HepG2 (cell line): ENCODE measurements around the gene SYN1. TPM values are rescaled to one million over a fixed set of nuclear protein-coding genes. Genes with fewer than 3 reads are reported as not detected.

Experiments used
- ASH2L ChIP-seq: fragments of 300-600, 200-600 bp; sonication (generic); IDR thresholded peaks from 2 replicates; pipeline ENCODE4 v1.7.0; 2017; ENCODE audit warnings: low read depth, mild to moderate bottlenecking, moderate library complexity, mixed read lengths, low read length; ENCODE audit not compliant: insufficient read length
- ELF4 ChIP-seq: sonication (generic); formaldehyde crosslinking; IDR thresholded peaks from 2 replicates; pipeline ENCODE4 v1.5.0; 2020; ENCODE audit warnings: missing genetic modification reagents, mild to moderate bottlenecking, moderate library complexity, borderline replicate concordance
- MEIS2 ChIP-seq: sonication (generic); formaldehyde crosslinking; IDR thresholded peaks from 2 replicates; pipeline ENCODE4 v1.9.0; 2021; ENCODE audit warnings: mild to moderate bottlenecking, missing genetic modification reagents
- PITX1 ChIP-seq: sonication (generic); formaldehyde crosslinking; IDR thresholded peaks from 2 replicates; pipeline ENCODE4 v1.5.1; 2020; ENCODE audit warnings: mild to moderate bottlenecking, missing genetic modification reagents
- SIN3B ChIP-seq: fragments of 150-350 bp; IDR thresholded peaks from 2 replicates; pipeline ENCODE4 v1.6.1; 2014; ENCODE audit warnings: low read length
- SP1 ChIP-seq, 2 experiments: fragments of 450-650 bp in 1 of 2; sonication (generic) in 1 of 2; formaldehyde crosslinking in 1 of 2; IDR thresholded peaks; 2 replicates each; pipeline versions ENCODE4 v1.4.0 to v1.6.1; 2016 to 2020; ENCODE audit warnings: missing genetic modification reagents in 1 of 2
- TEAD3 ChIP-seq: optimal IDR thresholded peaks from 2 replicates; pipeline ENCODE3; 2016; ENCODE audit warnings: borderline replicate concordance
- ZFY ChIP-seq: sonication (generic); formaldehyde crosslinking; IDR thresholded peaks from 2 replicates; pipeline ENCODE4 v1.4.0; 2020; ENCODE audit warnings: missing genetic modification reagents
- ZSCAN12 ChIP-seq: sonication (generic); formaldehyde crosslinking; IDR thresholded peaks from 2 replicates; pipeline ENCODE4 v1.9.0; 2021; ENCODE audit warnings: mild to moderate bottlenecking, missing genetic modification reagents
- polyA plus RNA-seq, 8 experiments: library from polyadenylated mRNA; depleted of rRNA in 3 of 8; stranded (reverse) in 7 of 8; unstranded in 1 of 8; fragments of >200 nt; fragmentation: Illumina TruSeq in 4 of 8; extraction: Trizol in 4 of 8; gene quantifications; 2 replicates each; pipeline versions ENCODE4 v1.2.1 to v1.2.3, GENCODE V29; 2011 to 2016; ENCODE audit warnings: low read depth in 4 of 8, missing spikeins in 1 of 8, mixed read lengths in 1 of 8; ENCODE audit not compliant: insufficient read depth in 1 of 8
- total RNA-seq, 5 experiments: library from RNA; depleted of rRNA; stranded (reverse); fragments of >200 nt; fragmentation: Illumina TruSeq; extraction: Trizol; gene quantifications; 2 replicates each; pipeline ENCODE4 v1.2.3, GENCODE V29; 2016; ENCODE audit warnings: low read depth in 1 of 5
- TF ChIP-seq, protein P1 (sequence below): sonication (generic); formaldehyde crosslinking; IDR thresholded peaks from 2 replicates; pipeline ENCODE4 v1.5.1; 2020; ENCODE audit warnings: mild to moderate bottlenecking, missing genetic modification reagents, moderate library complexity
- TF ChIP-seq, protein P2 (sequence below): sonication (generic); formaldehyde crosslinking; IDR thresholded peaks from 2 replicates; pipeline ENCODE4 v1.5.1; 2020; ENCODE audit warnings: mild to moderate bottlenecking, missing genetic modification reagents
- TF ChIP-seq, protein P3 (sequence below), 2 experiments: sonication (generic) in 1 of 2; formaldehyde crosslinking in 1 of 2; IDR thresholded peaks; 2 replicates each; pipeline versions ENCODE4 v1.4.0 to v1.6.1; 2016 to 2020; ENCODE audit warnings: borderline replicate concordance in 1 of 2, low read depth in 1 of 2, mild to moderate bottlenecking in 1 of 2, missing genetic modification reagents in 1 of 2
- TF ChIP-seq, protein P4 (sequence below): IDR thresholded peaks from 2 replicates; pipeline ENCODE4 v1.6.1; 2016; ENCODE audit warnings: missing compliant biosample characterization, missing genetic modification reagents, borderline replicate concordance

Gene SYN1
- total and polyA plus RNA-seq, 2 of the 13 experiments (the other 11 are each of a cell fraction or from before 2014, with no cell fraction given) = not detected

DNA sequence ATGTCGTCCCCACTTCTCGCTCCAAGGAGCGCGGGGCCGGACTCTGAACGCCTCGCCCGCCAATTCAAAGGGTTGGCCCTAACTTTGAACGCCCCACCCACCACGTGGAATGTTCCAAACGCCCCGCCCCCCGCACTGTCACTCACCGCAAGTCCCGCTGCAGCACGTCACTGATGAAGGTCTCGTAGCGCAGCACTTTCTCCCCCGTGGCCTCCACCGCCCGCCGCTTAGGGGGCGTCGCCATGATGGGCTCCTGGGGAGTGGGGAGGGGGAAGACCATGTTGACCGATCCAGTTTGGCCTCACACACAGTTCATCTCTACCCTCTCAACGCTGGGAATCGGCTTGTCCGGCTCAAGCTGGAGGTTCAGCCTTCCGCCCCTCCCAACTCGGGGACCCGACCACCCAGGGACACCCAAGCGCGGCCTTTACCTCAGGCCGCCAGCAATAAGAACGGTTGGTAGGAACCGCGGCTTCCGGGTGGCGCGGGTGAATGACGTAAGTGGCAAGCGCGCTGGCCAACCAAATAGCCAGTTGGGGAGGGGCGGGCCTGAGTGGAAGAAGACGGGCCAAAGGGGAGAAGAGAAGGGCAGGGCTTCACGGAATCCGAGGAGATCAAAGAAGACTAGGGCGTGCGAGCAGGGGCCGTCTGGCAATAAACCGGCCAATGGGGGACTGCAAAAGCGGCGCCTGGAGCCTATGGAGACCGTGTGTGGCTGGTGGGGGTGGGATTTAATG is 39.2 kb upstream of the SYN1 start, which contains the start of gene UXT (continued):
- 0 out of 2 replicates have a peak, but pooled peaks have one; percentile 36 for TF ChIP-seq MEIS2 (CRISPR knock-in tag)
- 0 out of 2 replicates have a peak, but pooled peaks have one; percentile 26 for TF ChIP-seq SIN3B
- peak; percentile 91 for TF ChIP-seq ZFY (CRISPR knock-in tag)
- TF ChIP-seq, protein P1, sequence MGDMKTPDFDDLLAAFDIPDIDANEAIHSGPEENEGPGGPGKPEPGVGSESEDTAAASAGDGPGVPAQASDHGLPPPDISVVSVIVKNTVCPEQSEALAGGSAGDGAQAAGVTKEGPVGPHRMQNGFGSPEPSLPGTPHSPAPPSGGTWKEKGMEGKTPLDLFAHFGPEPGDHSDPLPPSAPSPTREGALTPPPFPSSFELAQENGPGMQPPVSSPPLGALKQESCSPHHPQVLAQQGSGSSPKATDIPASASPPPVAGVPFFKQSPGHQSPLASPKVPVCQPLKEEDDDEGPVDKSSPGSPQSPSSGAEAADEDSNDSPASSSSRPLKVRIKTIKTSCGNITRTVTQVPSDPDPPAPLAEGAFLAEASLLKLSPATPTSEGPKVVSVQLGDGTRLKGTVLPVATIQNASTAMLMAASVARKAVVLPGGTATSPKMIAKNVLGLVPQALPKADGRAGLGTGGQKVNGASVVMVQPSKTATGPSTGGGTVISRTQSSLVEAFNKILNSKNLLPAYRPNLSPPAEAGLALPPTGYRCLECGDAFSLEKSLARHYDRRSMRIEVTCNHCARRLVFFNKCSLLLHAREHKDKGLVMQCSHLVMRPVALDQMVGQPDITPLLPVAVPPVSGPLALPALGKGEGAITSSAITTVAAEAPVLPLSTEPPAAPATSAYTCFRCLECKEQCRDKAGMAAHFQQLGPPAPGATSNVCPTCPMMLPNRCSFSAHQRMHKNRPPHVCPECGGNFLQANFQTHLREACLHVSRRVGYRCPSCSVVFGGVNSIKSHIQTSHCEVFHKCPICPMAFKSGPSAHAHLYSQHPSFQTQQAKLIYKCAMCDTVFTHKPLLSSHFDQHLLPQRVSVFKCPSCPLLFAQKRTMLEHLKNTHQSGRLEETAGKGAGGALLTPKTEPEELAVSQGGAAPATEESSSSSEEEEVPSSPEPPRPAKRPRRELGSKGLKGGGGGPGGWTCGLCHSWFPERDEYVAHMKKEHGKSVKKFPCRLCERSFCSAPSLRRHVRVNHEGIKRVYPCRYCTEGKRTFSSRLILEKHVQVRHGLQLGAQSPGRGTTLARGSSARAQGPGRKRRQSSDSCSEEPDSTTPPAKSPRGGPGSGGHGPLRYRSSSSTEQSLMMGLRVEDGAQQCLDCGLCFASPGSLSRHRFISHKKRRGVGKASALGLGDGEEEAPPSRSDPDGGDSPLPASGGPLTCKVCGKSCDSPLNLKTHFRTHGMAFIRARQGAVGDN (CRISPR knock-in tag) = peak; percentile 88
- TF ChIP-seq, protein P2, sequence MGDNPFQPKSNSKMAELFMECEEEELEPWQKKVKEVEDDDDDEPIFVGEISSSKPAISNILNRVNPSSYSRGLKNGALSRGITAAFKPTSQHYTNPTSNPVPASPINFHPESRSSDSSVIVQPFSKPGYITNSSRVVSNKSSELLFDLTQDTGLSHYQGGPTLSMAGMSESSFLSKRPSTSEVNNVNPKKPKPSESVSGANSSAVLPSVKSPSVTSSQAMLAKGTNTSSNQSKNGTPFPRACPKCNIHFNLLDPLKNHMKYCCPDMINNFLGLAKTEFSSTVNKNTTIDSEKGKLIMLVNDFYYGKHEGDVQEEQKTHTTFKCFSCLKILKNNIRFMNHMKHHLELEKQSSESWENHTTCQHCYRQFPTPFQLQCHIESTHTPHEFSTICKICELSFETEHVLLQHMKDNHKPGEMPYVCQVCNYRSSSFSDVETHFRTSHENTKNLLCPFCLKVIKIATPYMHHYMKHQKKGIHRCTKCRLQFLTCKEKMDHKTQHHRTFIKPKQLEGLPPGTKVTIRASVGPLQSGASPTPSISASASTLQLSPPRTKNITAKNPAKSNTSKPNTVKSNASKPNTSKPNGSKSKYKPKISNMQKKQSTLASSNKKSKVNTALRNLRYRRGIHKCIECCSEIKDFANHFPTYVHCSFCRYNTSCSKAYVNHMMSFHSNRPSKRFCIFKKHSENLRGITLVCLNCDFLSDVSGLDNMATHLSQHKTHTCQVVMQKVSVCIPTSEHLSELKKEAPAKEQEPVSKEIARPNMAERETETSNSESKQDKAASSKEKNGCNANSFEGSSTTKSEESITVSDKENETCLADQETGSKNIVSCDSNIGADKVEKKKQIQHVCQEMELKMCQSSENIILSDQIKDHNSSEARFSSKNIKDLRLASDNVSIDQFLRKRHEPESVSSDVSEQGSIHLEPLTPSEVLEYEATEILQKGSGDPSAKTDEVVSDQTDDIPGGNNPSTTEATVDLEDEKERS (CRISPR knock-in tag) = 0 out of 2 replicates have a peak, but pooled peaks have one; percentile 36
- TF ChIP-seq, protein P3, sequence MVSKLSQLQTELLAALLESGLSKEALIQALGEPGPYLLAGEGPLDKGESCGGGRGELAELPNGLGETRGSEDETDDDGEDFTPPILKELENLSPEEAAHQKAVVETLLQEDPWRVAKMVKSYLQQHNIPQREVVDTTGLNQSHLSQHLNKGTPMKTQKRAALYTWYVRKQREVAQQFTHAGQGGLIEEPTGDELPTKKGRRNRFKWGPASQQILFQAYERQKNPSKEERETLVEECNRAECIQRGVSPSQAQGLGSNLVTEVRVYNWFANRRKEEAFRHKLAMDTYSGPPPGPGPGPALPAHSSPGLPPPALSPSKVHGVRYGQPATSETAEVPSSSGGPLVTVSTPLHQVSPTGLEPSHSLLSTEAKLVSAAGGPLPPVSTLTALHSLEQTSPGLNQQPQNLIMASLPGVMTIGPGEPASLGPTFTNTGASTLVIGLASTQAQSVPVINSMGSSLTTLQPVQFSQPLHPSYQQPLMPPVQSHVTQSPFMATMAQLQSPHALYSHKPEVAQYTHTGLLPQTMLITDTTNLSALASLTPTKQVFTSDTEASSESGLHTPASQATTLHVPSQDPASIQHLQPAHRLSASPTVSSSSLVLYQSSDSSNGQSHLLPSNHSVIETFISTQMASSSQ (IDR thresholded peaks at IDR 0.05; ENCODE audit: low read depth) = no peak
- TF ChIP-seq, protein P3 (CRISPR knock-in tag; IDR thresholded peaks at IDR 0.05; ENCODE audit: borderline replicate concordance) = 0 out of 2 replicates have a peak, but pooled peaks have one; percentile 19
- TF ChIP-seq PITX1 (CRISPR knock-in tag) = peak; percentile 30; the same call in 1 of the 2 replicates
- TF ChIP-seq, protein P4, sequence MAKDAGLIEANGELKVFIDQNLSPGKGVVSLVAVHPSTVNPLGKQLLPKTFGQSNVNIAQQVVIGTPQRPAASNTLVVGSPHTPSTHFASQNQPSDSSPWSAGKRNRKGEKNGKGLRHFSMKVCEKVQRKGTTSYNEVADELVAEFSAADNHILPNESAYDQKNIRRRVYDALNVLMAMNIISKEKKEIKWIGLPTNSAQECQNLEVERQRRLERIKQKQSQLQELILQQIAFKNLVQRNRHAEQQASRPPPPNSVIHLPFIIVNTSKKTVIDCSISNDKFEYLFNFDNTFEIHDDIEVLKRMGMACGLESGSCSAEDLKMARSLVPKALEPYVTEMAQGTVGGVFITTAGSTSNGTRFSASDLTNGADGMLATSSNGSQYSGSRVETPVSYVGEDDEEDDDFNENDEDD (CRISPR knock-in tag) = peak; percentile 87
- no peak for TF ChIP-seq SP1 (IDR thresholded peaks at IDR 0.05)
- TF ChIP-seq SP1 (CRISPR knock-in tag; IDR thresholded peaks at IDR 0.05) = peak; percentile 52; the same call in 1 of the 2 replicates
- TF ChIP-seq ELF4 = peak; percentile 74; the same call in 1 of the 2 replicates
- TF ChIP-seq ASH2L = peak; percentile 71
- TF ChIP-seq ZSCAN12 (CRISPR knock-in tag) = no peak
- TF ChIP-seq TEAD3 = peak; percentile 51
